DMS53 treated with DMSO at 0.1 percent for 48 hours (cell line): ENCODE results near the gene GAL.
"Not testable (repeated sequence)": the region's sequence is repeated elsewhere in the genome, so short reads cannot be mapped to it uniquely, and the experiment has no call there.

ENCODE experiments used
- DNase-seq: peaks from one replicate; lab custom pipeline; 2025; ENCODE audit not compliant: unreplicated experiment; lab: John Stamatoyannopoulos, UW

Gene GAL, protein sequence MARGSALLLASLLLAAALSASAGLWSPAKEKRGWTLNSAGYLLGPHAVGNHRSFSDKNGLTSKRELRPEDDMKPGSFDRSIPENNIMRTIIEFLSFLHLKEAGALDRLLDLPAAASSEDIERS

DNA sequence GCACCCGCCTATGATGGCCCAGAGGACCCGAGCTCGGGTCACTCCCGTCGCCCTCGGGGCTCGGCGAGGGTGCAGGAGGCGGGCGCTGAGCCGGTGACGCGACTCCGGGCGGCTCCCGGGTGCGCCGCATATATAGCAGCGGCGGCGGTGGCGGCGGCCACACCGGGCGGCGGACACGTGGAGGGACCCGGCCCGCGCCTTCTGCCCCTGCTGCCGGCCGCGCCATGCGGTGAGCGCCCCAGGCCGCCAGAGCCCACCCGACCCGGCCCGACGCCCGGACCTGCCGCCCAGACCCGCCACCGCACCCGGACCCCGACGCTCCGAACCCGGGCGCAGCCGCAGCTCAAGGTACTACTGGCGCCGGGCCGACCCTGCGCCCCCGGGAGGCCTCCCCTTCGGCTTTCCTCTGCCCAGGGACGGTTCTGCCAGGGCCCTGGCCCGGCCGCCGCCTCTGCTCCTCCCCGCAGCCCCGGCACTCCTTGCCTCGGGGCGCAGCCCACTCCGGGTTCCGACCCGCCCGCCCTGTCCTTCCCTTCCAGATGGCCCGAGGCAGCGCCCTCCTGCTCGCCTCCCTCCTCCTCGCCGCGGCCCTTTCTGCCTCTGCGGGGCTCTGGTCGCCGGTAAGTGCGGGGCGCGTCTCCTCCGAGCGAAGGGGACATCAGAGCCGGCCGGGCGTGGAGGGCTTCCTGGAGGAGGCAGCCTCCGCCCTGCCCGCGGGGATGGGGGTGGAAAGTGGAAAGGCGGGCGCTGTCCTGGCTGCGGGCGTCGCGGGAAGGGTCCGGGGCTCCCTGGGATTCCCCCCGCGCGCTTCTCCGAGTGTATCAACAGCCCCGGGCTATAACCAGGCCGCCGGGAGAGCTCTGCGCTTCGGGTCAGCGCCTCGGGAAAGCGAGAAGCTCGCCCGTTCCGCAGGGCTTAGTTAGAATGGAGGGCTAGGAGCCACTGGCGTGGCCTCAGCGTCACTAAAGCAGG lies at the start of gene GAL:
GAL (plus strand) TSS at position 160 of the 972 bp plus-strand sequence; CDS start at position 540, 380 bp downstream.
- DNase-seq = peak; percentile 16

DNA sequence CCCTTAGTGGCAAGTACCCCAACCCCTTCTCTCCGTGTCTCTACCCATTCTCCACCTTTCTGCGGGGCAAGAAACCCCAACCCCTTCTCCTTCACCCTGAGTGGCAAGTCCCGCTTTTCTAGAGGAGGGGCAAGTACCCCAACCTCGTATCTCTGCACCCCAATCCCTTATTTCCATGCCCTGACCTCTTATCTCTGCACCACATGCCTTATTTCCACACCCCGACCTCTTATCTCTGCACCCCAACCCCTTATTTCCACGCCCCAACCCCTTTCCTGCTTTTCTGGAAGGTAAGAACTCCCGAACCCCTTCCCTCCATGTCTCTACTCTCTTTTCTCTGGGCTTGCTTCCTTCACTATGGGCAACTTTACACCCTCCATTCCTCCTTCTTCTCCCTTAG lies 49.7 kb upstream of the GAL start:
- not testable (repeated sequence) for DNase-seq

DNA sequence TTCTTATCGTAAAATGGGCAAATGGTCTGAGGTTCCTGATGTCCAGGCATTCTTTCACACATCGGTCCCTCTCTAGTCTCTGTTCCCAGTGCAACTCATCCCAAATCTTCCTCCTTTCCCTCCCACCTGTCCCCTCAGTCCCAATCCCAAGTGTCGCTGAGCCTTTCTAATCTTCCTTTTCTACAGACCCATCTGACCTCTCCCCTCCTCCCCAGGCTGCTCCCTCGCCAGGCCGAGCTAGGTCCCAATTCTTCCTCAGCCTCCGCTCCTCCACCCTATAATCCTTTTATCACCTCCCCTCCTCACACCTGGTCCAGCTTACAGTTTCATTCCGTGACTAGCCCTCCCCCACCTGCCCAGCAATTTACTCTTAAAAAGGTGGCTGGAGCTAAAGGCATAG lies 49.2 kb upstream of the GAL start:
- not testable (repeated sequence) for DNase-seq

DNA sequence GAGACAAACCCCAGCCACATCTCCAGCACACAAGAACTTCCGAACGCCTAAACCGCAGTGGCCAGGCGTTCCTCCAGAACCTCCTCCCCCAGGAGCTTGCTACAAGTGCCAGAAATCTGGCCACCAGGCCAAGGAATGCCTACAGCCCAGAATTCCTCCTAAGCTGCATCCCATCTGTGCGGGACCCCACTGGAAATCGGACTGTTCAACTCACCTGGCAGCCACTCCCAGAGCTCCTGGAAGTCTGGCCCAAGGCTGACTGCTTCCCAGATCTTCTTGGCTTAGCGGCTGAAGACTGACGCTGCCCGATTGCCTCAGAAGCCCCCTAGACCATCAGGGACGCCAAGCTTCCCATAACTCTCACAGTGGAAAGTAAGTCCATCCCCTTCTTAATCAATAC lies 48.5 kb upstream of the GAL start:
- not testable (repeated sequence) for DNase-seq

DNA sequence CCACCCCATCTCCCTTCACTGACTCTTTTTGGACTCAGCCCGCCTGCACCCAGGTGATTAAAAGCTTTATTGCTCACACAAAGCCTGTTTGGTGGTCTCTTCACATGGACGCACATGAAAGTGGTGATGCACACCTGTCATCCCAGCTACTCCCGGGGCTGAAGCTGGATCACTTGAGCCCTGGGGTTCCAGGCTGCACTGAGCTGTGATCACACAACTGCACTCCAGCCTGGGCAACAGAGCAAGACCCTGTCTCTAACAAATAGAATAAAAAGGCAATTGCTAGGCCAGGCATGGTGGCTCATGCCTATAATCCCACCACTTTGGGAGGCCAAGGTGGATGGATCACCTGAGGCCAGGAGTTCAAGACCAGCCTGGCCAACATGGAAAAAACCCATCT lies 45.0 kb upstream of the GAL start:
- not testable (repeated sequence) for DNase-seq

DNA sequence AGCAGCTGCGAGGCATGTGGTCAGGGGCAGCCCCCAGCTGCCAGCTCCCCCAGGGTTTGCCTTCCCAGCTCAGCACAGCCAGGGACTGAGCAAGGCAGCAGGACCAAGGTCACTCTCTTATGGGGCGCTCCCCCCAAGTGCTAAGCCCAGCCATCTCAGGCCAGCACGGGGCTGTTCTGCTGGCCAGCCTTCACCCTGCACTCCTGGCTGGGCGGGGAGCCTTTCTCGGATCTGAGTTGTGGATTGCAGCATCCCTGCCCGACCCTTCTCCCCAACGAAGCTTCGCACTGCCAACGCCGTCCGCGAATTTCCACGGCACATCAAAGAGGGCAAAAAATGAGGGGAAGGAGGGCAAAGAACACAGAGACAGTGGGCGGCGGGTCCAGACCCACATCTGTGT lies 42.5 kb upstream of the GAL start:
- DNase-seq = no peak

DNA sequence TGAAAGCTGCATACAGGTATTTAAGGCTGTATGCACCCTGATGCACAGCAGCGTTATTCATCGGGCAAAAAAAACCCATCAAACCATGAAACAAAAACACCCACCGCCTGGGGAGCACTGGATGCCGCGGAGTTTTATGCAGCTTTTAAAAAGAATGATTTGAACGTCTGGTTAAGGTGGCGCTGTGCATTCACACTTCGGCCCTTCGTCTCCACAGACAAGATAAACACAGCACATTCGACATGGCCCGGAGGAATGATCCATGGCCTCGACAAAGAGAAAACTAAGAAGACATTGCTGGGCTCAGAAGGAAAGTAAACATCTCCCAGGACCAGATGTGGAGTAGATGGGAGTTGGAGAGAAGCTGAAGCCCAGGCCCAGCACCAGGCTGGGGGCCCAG lies 40.8 kb upstream of the GAL start:
- no peak for DNase-seq

DNA sequence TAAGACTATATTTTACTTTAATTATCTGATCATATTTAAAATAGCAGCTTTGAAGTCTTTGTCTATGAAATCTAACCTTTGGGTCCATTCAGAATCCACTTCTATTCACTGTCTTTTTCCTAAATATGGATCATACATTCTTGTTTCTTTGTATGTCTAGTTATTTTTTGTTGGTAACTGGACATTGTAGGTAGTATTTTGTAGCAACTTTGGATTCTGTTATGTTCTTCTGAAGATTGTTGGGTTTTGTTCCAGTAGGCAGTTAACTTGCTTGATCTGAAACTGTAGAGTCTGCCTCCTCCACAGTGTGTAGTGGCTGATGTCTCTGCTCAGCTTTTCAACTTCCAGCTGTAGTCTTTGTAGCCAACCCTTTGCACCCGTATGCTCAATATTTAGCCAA lies 37.5 kb upstream of the GAL start:
- no peak for DNase-seq

DNA sequence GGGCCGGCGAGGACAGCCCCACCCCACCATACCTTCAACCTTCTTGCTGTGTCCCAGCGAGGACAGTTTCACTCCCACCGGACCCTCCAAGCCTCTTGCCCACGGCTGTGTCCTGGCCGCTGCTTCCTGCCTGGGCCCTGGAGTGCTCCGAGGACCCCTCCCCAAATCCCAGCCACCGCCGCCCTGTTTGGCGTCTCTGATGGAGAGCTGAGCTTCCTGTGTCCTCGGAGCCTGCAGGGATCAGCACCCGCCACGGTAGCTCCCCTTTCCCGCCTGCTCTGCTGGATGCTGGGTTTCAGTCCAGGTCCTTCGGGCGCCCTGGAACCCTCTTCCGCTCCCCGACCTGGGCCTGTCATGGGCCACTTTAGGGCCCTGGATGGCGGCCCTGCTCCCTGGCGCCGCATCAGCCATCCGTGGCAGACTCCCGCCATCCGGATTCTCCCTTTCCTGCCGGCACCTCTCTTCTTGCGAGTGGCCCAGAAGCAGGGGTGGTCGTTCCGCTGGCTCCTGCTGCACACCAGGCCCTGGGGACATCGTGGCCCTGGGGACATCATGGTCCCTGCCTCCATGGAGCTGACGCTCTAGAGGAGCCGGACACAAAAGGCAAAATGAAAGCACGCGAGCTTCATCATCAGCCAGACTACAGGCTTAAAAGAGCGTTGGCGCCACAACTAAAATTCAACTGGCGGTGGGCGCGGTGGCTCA lies 34.3 kb upstream of the GAL start:
- peak; percentile 44 for DNase-seq

DNA sequence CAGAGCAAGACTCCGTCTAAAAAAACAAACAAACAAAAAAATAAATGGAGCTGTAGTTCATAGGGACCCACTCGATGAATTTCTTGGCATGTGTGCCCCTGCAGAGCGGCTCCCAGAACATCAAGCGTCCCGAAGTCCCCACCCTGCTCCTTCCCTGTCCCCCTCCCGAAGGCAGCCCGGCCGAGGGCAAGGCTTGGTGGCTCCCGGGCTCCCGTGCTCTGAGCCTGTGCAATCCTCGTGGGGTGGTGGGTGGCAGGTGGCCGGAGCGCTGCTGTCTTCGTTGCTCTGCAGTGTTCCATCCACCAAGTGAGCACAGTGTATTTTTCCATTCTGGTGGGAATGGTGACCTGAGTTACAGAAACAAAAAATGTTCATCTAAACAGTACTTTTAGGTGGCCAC lies 33.5 kb upstream of the GAL start:
- no peak for DNase-seq

DNA sequence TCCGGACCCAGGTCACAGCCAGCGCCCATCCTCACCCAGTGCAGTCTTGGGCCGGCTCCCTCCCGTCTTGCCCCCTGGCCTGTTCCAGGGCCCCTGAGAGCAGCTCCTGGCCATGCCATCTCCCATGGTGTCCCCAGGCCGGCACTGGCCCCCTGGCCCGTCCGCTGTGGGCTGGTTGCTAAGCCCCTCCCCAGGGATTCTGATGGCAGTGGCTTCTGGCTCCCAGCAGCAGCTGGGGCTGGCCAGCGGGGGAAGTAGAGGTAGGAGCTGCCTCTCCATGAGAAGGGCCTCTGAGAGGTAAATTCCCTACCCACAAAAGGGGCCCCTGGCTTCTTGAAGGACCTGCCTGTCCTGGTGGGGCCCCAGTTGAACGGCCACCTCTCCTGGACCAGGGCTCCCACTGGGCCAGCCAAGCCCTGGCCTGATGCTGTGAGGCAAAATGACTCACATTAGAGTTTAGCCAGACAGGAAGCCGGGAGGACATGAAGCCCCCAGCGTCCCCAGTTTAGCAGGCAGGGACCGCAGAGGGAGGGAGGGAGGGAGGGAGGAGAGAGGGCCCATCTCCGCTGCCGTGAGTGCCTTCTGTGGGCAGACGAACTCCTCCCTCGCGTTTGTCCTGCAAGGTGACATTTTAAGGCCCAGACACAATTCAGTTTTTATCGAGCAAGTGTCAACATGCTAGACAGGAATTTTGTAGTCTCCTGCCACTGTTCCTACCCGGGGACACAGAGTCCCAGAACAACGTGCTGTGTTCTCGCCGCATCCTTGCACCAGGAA lies 32.9 kb upstream of the GAL start:
- DNase-seq = no peak

DNA sequence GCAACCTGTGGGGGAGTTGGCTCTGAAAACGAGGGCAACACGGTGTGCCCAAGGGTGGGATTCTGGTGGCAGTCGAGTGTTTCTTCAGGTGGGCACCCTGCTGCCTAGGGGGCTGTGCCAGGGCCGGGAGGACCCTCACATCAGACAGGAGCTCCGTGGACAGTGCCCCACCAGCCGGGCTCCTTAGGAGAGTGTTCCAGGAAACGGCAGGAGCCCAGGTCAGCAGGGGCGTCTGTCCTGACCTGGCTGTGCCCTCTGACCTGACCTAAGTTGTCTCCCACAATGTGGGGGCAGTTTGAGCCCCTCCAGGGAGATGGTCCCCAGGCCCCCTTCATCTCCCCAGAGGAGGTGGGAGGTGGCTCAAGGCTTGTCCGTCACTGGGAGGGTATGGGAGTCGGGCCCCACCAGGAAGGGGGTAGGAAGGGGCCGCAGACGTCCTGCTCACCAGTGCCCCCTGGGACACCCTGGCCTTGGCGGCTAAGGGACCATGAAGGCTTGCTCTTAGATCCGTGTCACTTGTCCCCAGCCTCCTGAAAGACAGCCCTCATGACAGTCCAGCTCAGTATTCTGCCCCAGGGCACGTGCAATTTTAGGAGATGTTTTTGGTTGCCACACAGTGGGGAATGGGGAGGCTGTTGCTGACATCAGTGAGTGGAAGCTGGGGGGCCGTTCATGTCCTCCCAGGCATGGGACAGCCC lies 32.2 kb upstream of the GAL start:
- DNase-seq = no peak

DNA sequence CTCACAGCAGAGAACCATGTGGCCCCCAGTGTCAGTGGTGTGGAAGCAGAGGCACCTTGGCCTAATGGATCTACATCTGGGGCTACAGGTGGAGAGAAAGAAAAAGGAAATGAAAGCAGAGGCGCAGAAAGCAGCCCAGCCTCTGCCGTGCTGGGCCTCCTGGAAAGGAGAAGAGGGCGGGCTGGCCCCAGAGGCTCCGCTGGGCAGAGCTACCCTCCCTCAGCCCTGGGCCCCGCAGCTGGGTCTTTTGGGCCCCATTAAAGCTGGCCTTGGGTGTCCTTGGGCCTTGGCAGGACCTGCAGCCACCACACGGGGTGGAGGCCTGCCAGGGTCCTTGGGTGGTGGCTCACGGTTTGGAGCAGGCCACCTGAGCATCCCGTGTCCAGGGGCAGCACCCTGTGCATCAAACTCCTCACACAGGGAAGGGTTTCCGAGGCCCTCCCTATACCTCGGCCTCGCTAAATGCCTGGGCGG lies 31.6 kb upstream of the GAL start:
- no peak for DNase-seq

DNA sequence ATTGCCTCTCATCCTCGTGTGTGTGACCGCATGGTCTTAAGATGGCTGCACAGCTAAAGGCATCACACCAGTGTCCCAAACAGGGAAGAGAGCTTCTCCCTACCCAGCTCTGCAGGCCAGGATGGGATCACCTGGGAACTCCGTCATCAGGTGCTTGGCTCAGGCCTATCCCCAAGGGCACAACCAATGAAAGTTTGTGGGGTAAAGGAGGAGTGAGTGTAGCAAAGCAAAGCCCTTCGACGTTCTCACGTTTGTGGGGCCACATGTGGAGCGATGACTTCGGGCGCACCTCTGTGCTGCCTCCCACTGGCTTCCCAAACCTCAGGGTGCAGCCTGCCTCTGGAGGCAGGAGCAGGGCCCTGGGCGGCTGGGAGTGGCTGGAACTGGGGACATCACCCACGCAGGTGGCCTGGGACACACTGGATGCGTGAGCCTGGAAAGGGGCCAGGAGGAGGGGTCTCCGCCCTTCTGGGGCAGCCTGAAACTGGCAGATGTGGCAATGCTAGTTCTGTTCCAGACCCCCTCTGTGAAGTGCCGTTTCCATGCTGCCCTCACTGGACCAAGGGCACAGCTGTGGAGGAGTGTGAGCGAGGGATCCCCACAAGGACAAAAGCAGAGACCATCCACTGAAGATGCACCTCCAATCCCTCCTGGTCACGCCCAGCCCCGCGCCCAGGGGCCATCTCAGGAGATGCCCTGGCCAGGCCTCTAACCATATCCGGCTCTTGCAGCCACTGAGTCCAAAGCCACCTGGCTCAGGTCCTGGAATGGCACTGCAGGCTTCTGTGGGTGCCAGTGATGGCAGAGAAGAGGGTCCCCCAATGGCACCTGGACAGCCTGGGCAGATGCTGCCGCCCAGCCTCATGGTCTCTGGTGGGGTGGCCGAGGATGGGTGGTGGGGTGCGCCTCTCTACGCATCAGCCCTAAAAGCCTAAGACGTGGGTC lies 30.6 kb upstream of the GAL start:
- DNase-seq = no peak

DNA sequence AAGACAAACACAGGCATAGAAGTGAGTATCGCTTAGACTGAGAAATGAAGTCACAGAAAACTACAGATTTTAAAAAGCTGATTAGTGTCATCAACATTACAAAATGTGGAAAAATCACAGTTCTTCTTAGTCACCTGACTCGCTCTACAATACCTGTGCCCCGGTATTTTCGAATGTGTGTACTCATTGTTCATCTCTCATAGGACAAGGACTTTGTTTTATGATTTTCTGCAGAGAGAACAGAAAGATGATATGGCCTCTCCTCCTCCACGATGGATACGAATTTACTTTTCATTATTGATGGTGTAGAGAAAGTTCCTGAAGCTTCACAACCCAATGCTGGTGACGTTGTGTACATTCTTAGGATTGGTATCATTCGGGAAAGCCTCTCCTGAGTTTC lies 29.4 kb upstream of the GAL start:
- no peak for DNase-seq

DNA sequence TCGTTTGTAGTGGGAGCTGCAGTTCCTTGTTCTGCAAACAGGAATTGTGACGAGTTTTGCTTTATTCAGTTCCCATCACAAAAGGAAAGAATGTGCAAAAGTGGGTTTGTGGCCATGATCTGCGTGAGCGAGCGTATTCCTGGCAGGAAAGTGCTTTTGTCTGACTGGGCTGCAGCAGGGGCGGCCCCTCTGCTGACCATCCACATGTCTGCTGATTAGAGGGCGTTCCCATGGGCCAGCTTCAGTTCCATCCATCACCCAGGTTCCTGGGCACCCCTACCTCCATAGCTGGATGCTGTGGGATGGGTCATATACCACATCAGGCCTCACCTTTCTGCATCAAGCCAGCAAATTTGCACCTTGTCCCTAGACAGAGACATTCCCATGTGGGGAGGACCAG lies 28.9 kb upstream of the GAL start:
- DNase-seq = no peak

DNA sequence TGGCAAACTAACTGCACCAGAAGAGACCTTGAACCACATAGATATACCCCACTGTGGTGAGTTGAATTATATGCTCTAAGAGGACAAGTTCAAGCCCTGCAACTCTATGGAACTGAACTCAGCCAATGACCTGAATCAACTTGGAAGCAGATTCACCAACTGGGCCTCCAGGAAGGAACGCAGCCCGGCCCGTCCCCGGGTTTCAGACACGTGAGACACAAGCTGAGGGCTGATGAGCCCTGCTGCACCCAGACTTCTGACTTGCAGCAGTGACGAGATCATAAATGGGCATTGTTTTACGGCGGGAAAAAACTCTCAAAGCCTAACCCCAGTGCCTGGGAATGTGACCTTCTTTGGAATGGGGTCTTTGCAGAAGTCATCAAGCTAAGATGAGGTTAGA lies 28.5 kb upstream of the GAL start:
- no peak for DNase-seq

DNA sequence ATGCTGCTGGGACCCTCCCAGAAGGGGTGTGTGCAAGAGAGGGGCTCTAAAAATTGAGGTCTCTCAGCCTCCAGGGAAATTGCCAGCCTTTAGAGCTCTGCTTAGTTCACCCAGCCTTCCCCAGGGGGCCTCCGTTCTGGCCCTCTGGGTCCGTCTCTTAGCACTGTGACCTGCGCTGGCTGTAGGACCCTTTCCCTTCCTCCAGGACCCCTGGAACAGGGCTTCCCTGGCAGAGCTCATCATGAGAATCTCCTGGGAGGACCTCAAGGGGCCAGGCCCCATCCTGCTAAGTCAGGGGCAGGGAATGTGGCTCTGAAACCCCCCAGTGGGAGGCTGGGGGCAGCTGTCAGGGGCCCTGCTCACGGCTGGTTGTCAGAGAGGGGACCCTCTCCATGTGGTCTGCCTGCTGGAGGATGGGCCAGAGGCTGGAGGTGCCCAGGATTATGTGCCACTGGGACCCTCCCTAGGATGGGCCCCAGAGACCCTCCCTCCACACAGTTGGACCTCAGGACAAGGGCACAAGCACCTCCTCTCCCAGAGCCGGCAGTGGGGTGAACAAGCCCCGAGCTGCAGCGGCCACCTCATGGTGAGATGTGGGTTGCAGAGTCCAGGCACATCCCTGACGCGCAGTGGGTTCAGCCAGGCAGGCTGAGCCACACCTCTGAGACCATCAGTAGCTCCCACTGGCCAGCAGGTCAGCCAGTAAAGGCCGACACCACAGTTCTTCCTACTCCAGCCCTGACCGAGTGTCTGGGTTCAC lies 27.1 kb upstream of the GAL start:
- DNase-seq = no peak

DNA sequence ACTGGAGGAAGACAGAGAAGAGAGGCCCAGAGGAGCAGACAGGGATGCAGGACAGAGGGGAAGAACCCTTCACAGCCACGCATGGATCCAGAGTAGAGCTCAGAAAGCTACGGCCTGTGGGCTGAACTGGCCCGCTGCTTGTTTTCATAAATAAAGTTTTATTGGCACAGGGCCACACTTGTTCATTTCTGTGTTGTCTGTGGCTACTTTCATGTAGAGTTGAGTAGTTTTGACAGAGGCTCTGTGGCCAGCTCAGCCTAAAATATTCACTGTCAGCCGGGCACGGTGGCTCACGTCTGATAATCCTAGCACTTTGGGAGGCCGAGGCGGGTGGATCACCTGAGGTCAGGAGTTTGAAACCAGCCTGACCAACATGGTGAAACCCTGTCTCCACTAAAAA lies 26.2 kb upstream of the GAL start:
- no peak for DNase-seq
